Measurements from ENCODE around the gene PPP3CA.

- no peak for TF ChIP-seq RAD21 (IDR thresholded peaks at IDR 0.05; ENCODE audit: low read depth)
- TF ChIP-seq TAF1 (IDR thresholded peaks at IDR 0.05; ENCODE audit: low read depth): no peak
- TF ChIP-seq CEBPB (IDR thresholded peaks at IDR 0.05): no peak
- no peak for TF ChIP-seq USF1 (IDR thresholded peaks at IDR 0.05)
Measured at GRCh38 chr4:101218894-101219293, 128.4 kb downstream of the PPP3CA start.
